Stimulated activated CD4-positive, alpha-beta T cell treated with anti-CD3 and anti-CD28 coated beads, Interleukin-15, amount 100 ng/mL, for 24 hours (primary cell): ENCODE data around the gene SORBS2.

Source experiments
- DNase-seq: peaks from one replicate; pipeline ENCODE4 v3.0.0-alpha.2; 2020

The SORBS2 gene

GRCh38 chr4:185662030-185662778 lies 149.8 kb downstream of the SORBS2 start:
- no peak for DNase-seq

- no peak for DNase-seq
These were observed 151.7 kb downstream of the SORBS2 start for GRCh38 chr4:185660340-185660739.

DNA sequence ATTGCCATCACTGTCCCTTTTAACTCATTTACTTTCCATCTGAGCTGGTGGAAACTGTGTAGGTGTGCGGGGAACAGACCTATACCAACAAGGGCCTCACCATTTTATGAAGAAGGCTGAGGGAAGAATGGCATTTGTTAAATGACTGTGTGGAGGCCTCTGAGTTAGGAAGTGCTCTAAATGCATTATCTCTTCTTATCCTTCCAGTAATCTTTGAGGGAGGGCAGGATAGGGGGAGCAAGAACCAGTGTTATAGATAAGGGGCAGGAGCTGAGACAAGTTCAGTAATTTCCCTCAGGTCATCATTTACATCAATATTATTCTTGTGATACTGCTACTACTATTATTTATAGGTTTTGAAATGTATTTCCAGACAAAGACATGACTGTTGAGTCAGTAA lies 154.3 kb downstream of the SORBS2 start:
- no peak for DNase-seq

- no peak for DNase-seq
These were observed 154.8 kb downstream of the SORBS2 start for GRCh38 chr4:185657183-185657582.

- no peak for DNase-seq
These were observed 155.5 kb downstream of the SORBS2 start for GRCh38 chr4:185656467-185656931.

DNA sequence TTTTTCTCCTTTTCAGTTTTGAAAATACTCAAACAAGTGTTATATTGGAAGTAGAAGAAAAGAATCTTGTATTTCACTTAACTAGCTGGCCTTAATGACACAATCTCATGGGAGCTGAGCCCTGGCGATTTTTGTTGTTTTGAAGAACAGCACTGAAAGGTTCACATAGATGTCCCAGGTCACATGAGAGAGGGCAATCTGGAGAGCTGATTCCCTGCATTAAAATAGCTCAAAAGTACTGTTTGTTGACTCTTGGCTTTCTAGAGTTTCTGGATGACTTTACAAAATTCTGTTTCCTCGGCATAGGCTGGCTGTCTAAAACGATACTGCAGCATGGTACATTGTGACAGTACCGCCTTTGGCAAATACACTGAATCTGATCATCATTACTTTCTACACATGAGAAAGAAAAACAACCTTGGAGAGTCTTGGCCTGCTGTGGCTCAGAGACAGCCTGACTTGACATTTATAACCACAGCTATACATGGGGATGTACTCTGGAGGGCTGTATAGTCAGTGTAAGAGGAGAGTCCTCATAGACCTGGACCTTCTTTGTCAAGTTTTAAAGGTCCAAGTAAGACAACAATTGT lies 156.9 kb downstream of the SORBS2 start:
- DNase-seq: no peak

GRCh38 chr4:185654311-185654710 lies 157.7 kb downstream of the SORBS2 start:
- DNase-seq: no peak

GRCh38 chr4:185651851-185652250 lies 160.1 kb downstream of the SORBS2 start:
- no peak for DNase-seq

- DNase-seq: no peak
These were observed 160.8 kb downstream of the SORBS2 start for GRCh38 chr4:185651137-185651677.

GRCh38 chr4:185648631-185649030 lies 163.4 kb downstream of the SORBS2 start:
- no peak for DNase-seq

GRCh38 chr4:185645403-185645802 lies 166.6 kb downstream of the SORBS2 start:
- no peak for DNase-seq

- DNase-seq: no peak
These were observed 167.6 kb downstream of the SORBS2 start for GRCh38 chr4:185644408-185644807.

DNA sequence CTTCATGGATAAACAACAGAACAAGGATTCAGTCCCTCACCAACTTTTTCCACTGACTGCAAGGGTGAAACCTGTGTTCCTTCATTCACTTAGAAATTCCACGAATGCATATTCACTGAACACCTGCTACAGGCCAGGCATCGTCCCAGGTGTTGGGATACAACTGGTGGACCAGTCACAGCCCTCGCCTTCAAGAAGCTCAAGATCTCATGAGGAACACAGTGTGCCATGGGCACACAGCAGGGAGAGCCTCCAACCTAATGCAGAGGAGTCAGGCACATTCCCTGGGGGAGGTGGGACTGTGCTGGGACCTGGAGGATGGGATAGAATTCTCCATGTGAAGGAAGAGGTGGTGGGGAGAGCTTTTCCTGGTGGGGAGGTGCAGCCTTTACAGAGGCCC lies 169.1 kb downstream of the SORBS2 start:
- DNase-seq: no peak

GRCh38 chr4:185640811-185641675 lies 171.0 kb downstream of the SORBS2 start:
- no peak for DNase-seq

DNA sequence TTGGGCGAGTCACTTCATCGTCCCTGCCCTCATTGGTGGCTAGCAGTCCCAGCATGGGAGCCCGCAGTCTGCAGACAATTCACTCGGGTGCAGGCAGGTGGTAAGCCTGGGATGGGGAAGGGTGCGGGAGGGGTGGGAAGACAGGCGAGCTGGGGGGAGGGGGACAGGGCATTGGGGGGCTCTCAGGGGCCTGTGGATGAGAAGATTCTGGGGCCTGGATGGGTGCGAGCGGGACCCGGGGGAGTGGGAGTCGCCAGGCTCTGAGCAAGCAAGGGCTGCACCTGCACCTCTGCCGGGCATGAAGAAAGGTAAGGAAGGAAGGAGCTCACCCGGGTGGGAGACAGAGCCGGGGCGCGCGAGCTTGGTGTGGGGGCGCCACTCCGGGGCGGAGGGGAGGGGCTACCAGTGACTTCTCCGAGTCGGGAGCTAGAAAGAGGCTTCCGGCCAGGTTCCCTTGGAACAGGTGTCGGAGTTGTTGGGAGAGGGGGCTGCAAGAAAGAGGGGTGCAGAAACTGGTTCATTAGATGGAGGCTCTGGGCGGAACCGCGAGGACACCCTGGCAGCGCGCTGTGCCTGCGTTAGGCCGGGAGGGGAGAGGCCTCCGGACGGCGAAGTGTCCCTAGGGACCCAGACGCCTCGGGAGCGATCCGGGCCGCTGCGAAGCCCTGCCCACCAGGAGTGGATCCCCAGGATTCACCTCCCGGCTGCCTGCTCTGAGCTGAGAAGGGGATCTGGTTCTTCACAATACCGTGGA lies 173.3 kb downstream of the SORBS2 start:
- no peak for DNase-seq

- no peak for DNase-seq
These were observed 173.9 kb downstream of the SORBS2 start for GRCh38 chr4:185638093-185638492.

GRCh38 chr4:185637163-185637875 lies 174.7 kb downstream of the SORBS2 start:
- no peak for DNase-seq

DNA sequence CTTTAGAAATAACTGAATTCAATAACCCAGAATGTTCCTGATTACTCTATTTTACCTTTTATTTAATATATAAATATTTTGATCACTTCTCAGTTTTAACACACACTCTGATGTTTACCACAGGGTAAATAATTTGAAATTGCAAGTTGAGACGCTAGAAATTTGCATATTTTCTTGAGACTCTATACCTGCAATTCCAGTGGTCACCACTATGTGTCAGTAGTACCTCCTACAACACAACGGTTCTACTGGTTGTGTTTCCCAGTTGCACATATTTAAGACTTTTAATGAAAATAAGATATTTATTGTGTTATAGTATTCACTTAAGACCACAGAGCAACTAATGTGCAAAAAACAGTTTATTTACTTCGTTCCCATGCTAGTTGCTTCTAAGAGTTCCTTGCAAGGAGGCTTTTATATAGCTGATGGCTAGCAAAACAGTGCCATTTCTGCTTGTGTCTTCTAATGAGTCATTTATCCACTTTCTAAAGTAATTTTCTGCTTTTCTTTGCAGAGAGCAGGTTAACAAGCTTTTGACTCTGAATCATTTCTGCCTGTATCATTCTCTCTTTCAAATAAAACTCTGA lies 177.8 kb downstream of the SORBS2 start:
- DNase-seq: no peak

- DNase-seq: no peak
These were observed 185.2 kb downstream of the SORBS2 start for GRCh38 chr4:185626798-185627197.

DNA sequence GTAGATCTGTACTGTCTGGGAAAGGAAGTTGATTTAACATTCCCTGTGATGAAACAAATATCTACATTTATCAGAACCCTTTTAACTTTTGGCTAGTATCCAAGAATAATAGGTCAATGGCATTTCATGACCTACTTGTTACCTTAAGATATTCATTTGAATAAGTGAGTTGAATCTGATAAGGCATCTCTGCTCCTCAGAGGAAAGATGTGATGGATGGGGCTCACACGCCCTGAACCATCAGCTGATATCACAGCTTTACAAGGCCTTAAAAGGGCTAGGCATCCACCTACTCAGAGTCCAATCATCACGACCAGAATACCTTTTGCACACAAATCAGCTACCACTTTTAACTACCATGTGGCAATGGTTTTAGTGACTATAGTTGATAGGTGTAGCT lies 186.5 kb downstream of the SORBS2 start:
- DNase-seq: no peak

- no peak for DNase-seq
These were observed 187.8 kb downstream of the SORBS2 start for GRCh38 chr4:185624259-185624589.
